HepG2 (cell line): Measurements from ENCODE around the gene TXNDC2. TPM values are rescaled to one million over a fixed set of nuclear protein-coding genes. Genes with fewer than 3 reads are reported as not detected.

Experiments
- AHDC1 ChIP-seq: sonication (generic); formaldehyde crosslinking; IDR thresholded peaks from 2 replicates; pipeline ENCODE4 v1.5.1; 2020; ENCODE audit warnings: mild to moderate bottlenecking, missing genetic modification reagents, borderline replicate concordance
- CBFB ChIP-seq: sonication (generic); formaldehyde crosslinking; IDR thresholded peaks from 2 replicates; pipeline ENCODE4 v1.4.0; 2020; ENCODE audit warnings: missing genetic modification reagents
- EP300 ChIP-seq, 3 experiments: sonication (generic) in 1 of 3; formaldehyde crosslinking in 1 of 3; IDR thresholded peaks; 2 replicates each; pipeline versions ENCODE4 v1.5.1 to v1.6.1; 2011 to 2020; ENCODE audit warnings: low read depth in 2 of 3, low read length in 2 of 3, borderline replicate concordance in 1 of 3, improper control_type of control experiment in 1 of 3, mild to moderate bottlenecking in 1 of 3, missing genetic modification reagents in 1 of 3, moderate library complexity in 1 of 3
- HNRNPK ChIP-seq: fragments of 200-400 bp; formaldehyde crosslinking; IDR thresholded peaks from 2 replicates; pipeline ENCODE4 v1.6.1; 2018; ENCODE audit warnings: low read length, low read depth, moderate library complexity, mild to moderate bottlenecking; ENCODE audit not compliant: poor library complexity, severe bottlenecking
- KDM2A ChIP-seq: sonication (generic); formaldehyde crosslinking; IDR thresholded peaks from 2 replicates; pipeline ENCODE4 v1.4.0; 2020; ENCODE audit warnings: low read depth, missing genetic modification reagents, borderline replicate concordance
- NFKBIZ ChIP-seq: IDR thresholded peaks from 2 replicates; pipeline ENCODE4 v1.6.1; 2018; ENCODE audit warnings: missing genetic modification reagents, missing compliant biosample characterization
- RXRB ChIP-seq: IDR thresholded peaks from 2 replicates; pipeline ENCODE4 v1.6.1; 2016; ENCODE audit warnings: borderline replicate concordance, missing genetic modification reagents, missing compliant biosample characterization
- ZNF274 ChIP-seq: sonication (generic); formaldehyde crosslinking; IDR thresholded peaks from 2 replicates; pipeline ENCODE4 v1.5.1; 2020; ENCODE audit warnings: mild to moderate bottlenecking, missing genetic modification reagents
- ZNF30 ChIP-seq: sonication (generic); formaldehyde crosslinking; IDR thresholded peaks from 2 replicates; pipeline ENCODE4 v1.5.0; 2020; ENCODE audit warnings: mild to moderate bottlenecking, missing genetic modification reagents
- ZNF354B ChIP-seq: sonication (generic); formaldehyde crosslinking; IDR thresholded peaks from 2 replicates; pipeline ENCODE4 v1.8.0; 2022; ENCODE audit warnings: mild to moderate bottlenecking, missing genetic modification reagents
- ZNF431 ChIP-seq: sonication (generic); formaldehyde crosslinking; IDR thresholded peaks from 2 replicates; pipeline ENCODE4 v1.9.0; 2022; ENCODE audit warnings: missing genetic modification reagents, low read depth, mild to moderate bottlenecking, borderline replicate concordance
- polyA plus RNA-seq, 8 experiments: library from polyadenylated mRNA; depleted of rRNA in 3 of 8; stranded (reverse) in 7 of 8; unstranded in 1 of 8; fragments of >200 nt; fragmentation: Illumina TruSeq in 4 of 8; extraction: Trizol in 4 of 8; gene quantifications; 2 replicates each; pipeline versions ENCODE4 v1.2.1 to v1.2.3, GENCODE V29; 2011 to 2016; ENCODE audit warnings: low read depth in 4 of 8, missing spikeins in 1 of 8, mixed read lengths in 1 of 8; ENCODE audit not compliant: insufficient read depth in 1 of 8
- total RNA-seq, 5 experiments: library from RNA; depleted of rRNA; stranded (reverse); fragments of >200 nt; fragmentation: Illumina TruSeq; extraction: Trizol; gene quantifications; 2 replicates each; pipeline ENCODE4 v1.2.3, GENCODE V29; 2016; ENCODE audit warnings: low read depth in 1 of 5
- TF ChIP-seq, protein P1 (sequence below): IDR thresholded peaks from 2 replicates; pipeline ENCODE4 v1.6.1; 2016; ENCODE audit warnings: missing compliant biosample characterization, missing genetic modification reagents, borderline replicate concordance
- TF ChIP-seq, protein P2 (sequence below): sonication (generic); formaldehyde crosslinking; IDR thresholded peaks from 2 replicates; pipeline ENCODE4 v1.4.0; 2020; ENCODE audit warnings: missing genetic modification reagents
- TF ChIP-seq, protein P3 (sequence below), 2 experiments: sonication (generic) in 1 of 2; formaldehyde crosslinking in 1 of 2; IDR thresholded peaks; 2 replicates each; pipeline versions ENCODE4 v1.4.0 to v1.6.1; 2018 to 2020; ENCODE audit warnings: missing genetic modification reagents in 2 of 2, borderline replicate concordance in 1 of 2, low read depth in 1 of 2, mild to moderate bottlenecking in 1 of 2, missing biosample characterization in 1 of 2

Gene TXNDC2
- total and polyA plus RNA-seq, 2 of the 13 experiments (the other 11 are each of a cell fraction or from before 2014, with no cell fraction given), result not detected

DNA sequence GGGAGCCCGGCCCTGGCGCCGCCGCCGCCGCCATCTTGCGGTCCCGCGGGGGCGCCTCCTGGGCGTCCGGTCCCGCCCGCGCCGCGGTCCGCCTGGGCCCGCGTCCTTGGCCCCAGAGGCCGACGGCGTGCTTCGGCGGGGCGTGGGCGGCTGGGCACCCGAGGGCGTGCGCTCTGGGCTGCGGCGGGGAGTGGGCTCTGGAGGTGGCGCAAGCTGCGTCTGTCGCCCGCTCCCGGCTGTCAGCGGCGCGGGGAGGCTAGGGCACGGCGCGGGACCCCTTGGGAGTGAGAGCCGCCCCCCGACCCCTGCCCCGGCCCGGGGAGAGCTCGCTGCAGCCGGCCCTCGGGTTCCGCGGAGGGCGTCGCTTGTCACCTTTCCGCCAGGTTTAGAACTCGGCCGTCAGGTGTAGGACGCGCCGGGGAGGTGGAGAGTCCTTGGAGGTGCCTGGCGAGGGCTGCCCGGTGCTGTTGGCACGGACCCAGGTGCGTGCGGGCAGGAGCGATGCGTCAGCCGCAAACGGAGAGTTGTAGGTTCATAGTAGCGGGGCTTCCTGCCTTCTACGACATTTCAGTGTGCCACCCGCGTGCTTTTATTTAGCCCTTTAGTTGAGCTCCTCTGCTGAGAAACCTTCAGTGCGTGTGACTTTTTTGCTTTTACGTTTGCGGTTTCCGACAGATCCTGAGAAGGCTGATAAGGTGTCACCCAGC lies 29.0 kb downstream of the TXNDC2 start (continued):
- TF ChIP-seq EP300 (IDR thresholded peaks at IDR 0.05; ENCODE audit: low read depth in 2 of 2, low read length in 2 of 2) (no peak), EP300 (CRISPR knock-in tag; IDR thresholded peaks at IDR 0.05; ENCODE audit: borderline replicate concordance) (peak; percentile 27; the same call in 1 of the 2 replicates), HNRNPK (no peak), ZNF274 (no peak), NFKBIZ (CRISPR knock-in tag) (no peak), ZNF354B (CRISPR knock-in tag) (no peak), ZNF30 (CRISPR knock-in tag) (no peak), CBFB (0 out of 2 replicates have a peak, but pooled peaks have one; percentile 18), AHDC1 (CRISPR knock-in tag) (no peak), KDM2A (CRISPR knock-in tag) (peak; percentile 36; the same call in 1 of the 2 replicates), ZNF431 (CRISPR knock-in tag) (peak; percentile 43; the same call in 1 of the 2 replicates), RXRB (peak; percentile 23; the same call in 1 of the 2 replicates)
- TF ChIP-seq, protein P1, sequence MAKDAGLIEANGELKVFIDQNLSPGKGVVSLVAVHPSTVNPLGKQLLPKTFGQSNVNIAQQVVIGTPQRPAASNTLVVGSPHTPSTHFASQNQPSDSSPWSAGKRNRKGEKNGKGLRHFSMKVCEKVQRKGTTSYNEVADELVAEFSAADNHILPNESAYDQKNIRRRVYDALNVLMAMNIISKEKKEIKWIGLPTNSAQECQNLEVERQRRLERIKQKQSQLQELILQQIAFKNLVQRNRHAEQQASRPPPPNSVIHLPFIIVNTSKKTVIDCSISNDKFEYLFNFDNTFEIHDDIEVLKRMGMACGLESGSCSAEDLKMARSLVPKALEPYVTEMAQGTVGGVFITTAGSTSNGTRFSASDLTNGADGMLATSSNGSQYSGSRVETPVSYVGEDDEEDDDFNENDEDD (CRISPR knock-in tag), result 0 out of 2 replicates have a peak, but pooled peaks have one; percentile 18
- TF ChIP-seq, protein P2, sequence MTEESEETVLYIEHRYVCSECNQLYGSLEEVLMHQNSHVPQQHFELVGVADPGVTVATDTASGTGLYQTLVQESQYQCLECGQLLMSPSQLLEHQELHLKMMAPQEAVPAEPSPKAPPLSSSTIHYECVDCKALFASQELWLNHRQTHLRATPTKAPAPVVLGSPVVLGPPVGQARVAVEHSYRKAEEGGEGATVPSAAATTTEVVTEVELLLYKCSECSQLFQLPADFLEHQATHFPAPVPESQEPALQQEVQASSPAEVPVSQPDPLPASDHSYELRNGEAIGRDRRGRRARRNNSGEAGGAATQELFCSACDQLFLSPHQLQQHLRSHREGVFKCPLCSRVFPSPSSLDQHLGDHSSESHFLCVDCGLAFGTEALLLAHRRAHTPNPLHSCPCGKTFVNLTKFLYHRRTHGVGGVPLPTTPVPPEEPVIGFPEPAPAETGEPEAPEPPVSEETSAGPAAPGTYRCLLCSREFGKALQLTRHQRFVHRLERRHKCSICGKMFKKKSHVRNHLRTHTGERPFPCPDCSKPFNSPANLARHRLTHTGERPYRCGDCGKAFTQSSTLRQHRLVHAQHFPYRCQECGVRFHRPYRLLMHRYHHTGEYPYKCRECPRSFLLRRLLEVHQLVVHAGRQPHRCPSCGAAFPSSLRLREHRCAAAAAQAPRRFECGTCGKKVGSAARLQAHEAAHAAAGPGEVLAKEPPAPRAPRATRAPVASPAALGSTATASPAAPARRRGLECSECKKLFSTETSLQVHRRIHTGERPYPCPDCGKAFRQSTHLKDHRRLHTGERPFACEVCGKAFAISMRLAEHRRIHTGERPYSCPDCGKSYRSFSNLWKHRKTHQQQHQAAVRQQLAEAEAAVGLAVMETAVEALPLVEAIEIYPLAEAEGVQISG, result 0 out of 2 replicates have a peak, but pooled peaks have one; percentile 29
- TF ChIP-seq, protein P3, sequence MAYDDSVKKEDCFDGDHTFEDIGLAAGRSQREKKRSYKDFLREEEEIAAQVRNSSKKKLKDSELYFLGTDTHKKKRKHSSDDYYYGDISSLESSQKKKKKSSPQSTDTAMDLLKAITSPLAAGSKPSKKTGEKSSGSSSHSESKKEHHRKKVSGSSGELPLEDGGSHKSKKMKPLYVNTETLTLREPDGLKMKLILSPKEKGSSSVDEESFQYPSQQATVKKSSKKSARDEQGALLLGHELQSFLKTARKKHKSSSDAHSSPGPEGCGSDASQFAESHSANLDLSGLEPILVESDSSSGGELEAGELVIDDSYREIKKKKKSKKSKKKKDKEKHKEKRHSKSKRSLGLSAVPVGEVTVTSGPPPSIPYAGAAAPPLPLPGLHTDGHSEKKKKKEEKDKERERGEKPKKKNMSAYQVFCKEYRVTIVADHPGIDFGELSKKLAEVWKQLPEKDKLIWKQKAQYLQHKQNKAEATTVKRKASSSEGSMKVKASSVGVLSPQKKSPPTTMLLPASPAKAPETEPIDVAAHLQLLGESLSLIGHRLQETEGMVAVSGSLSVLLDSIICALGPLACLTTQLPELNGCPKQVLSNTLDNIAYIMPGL (CRISPR knock-in tag; IDR thresholded peaks at IDR 0.05; ENCODE audit: borderline replicate concordance in 1 of 2, low read depth in 1 of 2), result peak in 1 of 2 experiments; percentile 51; a peak in 2 of 4 replicates
